ENCODE measurements around the gene NCAPH2. TPM values are rescaled to one million over a fixed set of nuclear protein-coding genes. Genes with fewer than 3 reads are reported as not detected.

NCAPH2 gene
- total RNA-seq, 2 donors from 2014 or later = 121 to 130 TPM

Other genes starting within 250 kb of the NCAPH2 start
- gene MAPK12, start 246.5 kb upstream of the NCAPH2 start, total RNA-seq = 10 to 100 TPM in 1 of 2 donors, 1 to 10 TPM in 1; 7.1 to 14.2 TPM
- 10 to 100 TPM; 15.6 to 25.7 TPM for gene MAPK11, start 237.8 kb upstream of the NCAPH2 start, total RNA-seq
- gene PLXNB2, start 200.6 kb upstream of the NCAPH2 start, total RNA-seq = 10 to 100 TPM; 10.3 to 13.1 TPM
- gene DENND6B, start 181.2 kb upstream of the NCAPH2 start, total RNA-seq = 1 to 10 TPM; 4.1 to 4.3 TPM
- 10 to 100 TPM; 42.6 to 48.3 TPM for gene PPP6R2, start 164.9 kb upstream of the NCAPH2 start, total RNA-seq
- gene SBF1, start 33.2 kb upstream of the NCAPH2 start, total RNA-seq = 10 to 100 TPM; 99.3 to 99.8 TPM
- 1 to 10 TPM; 6.0 to 7.0 TPM for gene ADM2, start 26.7 kb upstream of the NCAPH2 start, total RNA-seq
- gene MIOX, start 21.4 kb upstream of the NCAPH2 start, total RNA-seq = under 1 TPM in 1 of 2 donors, not detected in 1; 0.25 TPM
- gene LMF2, start 522 bp upstream of the NCAPH2 start, total RNA-seq = 10 to 100 TPM; 54.2 to 76.7 TPM
- 1 to 10 TPM in 1 of 2 donors, not detected in 1; 4.8 TPM for gene SCO2, start 17.4 kb downstream of the NCAPH2 start, total RNA-seq
- 10 to 100 TPM; 20.8 to 74.5 TPM for gene TYMP, start 21.8 kb downstream of the NCAPH2 start, total RNA-seq
- 10 to 100 TPM in 1 of 2 donors, 1 to 10 TPM in 1; 2.6 to 11.0 TPM for gene KLHDC7B, start 37.7 kb downstream of the NCAPH2 start, total RNA-seq
- gene SYCE3, start 54.7 kb downstream of the NCAPH2 start, total RNA-seq = 1 to 10 TPM in 1 of 2 donors, under 1 TPM in 1; 0.80 to 3.9 TPM
- gene CPT1B, start 70.2 kb downstream of the NCAPH2 start, total RNA-seq = 10 to 100 TPM; 61.8 to 92.2 TPM
- gene CHKB, start 74.6 kb downstream of the NCAPH2 start, total RNA-seq = 100 to 1,000 TPM in 1 of 2 donors, 10 to 100 TPM in 1; 83.8 to 127 TPM
- gene MAPK8IP2, start 92.6 kb downstream of the NCAPH2 start, total RNA-seq = under 1 TPM; 0.27 to 0.54 TPM
- gene ARSA, start 119.9 kb downstream of the NCAPH2 start, total RNA-seq = 10 to 100 TPM; 23.8 to 24.7 TPM
- gene SHANK3, start 164.6 kb downstream of the NCAPH2 start, total RNA-seq = under 1 TPM in 1 of 2 donors, not detected in 1; 0.66 TPM
- not detected for gene ACR, start 230.0 kb downstream of the NCAPH2 start, total RNA-seq

All from activated naive CD4-positive, alpha-beta T cell treated with anti-CD3 and anti-CD28 coated beads, Interleukin-2, amount 50 U/mL, for 72 hours (primary cell).